Fibroblast of upper back skin (primary cell): ENCODE measurements around the gene LDLRAP1.

Experiments used
- DNase-seq: peaks from one replicate; pipeline ENCODE4 v3.0.0-alpha.2; 2013

Gene LDLRAP1

GRCh38 chr1:25544243-25544764, 898 bp downstream of the LDLRAP1 start:
- DNase-seq, result no peak

GRCh38 chr1:25544819-25545218, 1.4 kb downstream of the LDLRAP1 start:
- no peak for DNase-seq

GRCh38 chr1:25545767-25546166, 2.4 kb downstream of the LDLRAP1 start:
- no peak for DNase-seq

- no peak for DNase-seq
Observed at GRCh38 chr1:25546193-25546592, 2.8 kb downstream of the LDLRAP1 start.

- DNase-seq, result no peak
Observed at GRCh38 chr1:25548601-25549000, 5.2 kb downstream of the LDLRAP1 start.

GRCh38 chr1:25549273-25550154, 6.1 kb downstream of the LDLRAP1 start:
- DNase-seq, result peak; percentile 48

- peak; percentile 47 for DNase-seq
Observed at GRCh38 chr1:25550155-25550506, 6.7 kb downstream of the LDLRAP1 start.

- peak; percentile 27 for DNase-seq
Observed at GRCh38 chr1:25550683-25551310, 7.4 kb downstream of the LDLRAP1 start.

GRCh38 chr1:25553749-25554429, 10.5 kb downstream of the LDLRAP1 start:
- no peak for DNase-seq

GRCh38 chr1:25554430-25554780, 11.0 kb downstream of the LDLRAP1 start:
- DNase-seq, result no peak

- no peak for DNase-seq
Observed at GRCh38 chr1:25554886-25555752, 11.7 kb downstream of the LDLRAP1 start.

GRCh38 chr1:25555753-25556092, 12.3 kb downstream of the LDLRAP1 start:
- no peak for DNase-seq

- no peak for DNase-seq
Observed at GRCh38 chr1:25556132-25556670, 12.8 kb downstream of the LDLRAP1 start.

GRCh38 chr1:25556791-25557476, 13.5 kb downstream of the LDLRAP1 start:
- peak; percentile 64 for DNase-seq

- DNase-seq, result no peak
Observed at GRCh38 chr1:25557543-25557942, 14.1 kb downstream of the LDLRAP1 start.

GRCh38 chr1:25559031-25559430, 15.6 kb downstream of the LDLRAP1 start:
- no peak for DNase-seq

GRCh38 chr1:25560001-25560400, 16.6 kb downstream of the LDLRAP1 start:
- no peak for DNase-seq

GRCh38 chr1:25560788-25561187, 17.4 kb downstream of the LDLRAP1 start:
- no peak for DNase-seq

- DNase-seq, result no peak
Observed at GRCh38 chr1:25561421-25562100, 18.2 kb downstream of the LDLRAP1 start.

- no peak for DNase-seq
Observed at GRCh38 chr1:25562101-25562927, 18.9 kb downstream of the LDLRAP1 start.
